GM03348 (cell line): ENCODE measurements around the gene FNDC3A.
"Not testable (repeated sequence)": the region's sequence is repeated elsewhere in the genome, so short reads cannot be mapped to it uniquely, and the experiment has no call there.

Experiments
- DNase-seq: peaks from one replicate; pipeline ENCODE4 v3.0.0; 2012; ENCODE audit warnings: low spot score

FNDC3A gene

DNA sequence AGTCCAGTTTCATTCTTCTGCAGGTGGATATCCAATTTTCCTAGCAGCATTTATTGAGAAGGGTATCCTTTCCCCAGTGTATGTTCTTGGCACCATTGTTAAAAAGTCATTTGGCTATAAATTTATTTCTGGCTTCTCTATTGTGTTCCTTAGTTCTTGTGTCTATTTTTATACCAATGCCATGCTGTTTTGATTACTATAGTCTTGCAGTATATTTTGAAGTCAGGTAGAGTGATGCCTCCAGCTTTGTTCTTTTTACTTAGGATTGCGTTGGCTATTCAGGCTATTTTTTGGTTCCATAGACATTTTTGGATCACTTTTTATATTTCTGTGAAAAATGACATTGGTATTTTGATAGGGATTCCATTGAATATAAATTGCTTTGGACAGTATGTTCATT is 172.7 kb downstream of the FNDC3A start:
- DNase-seq: no peak

DNA sequence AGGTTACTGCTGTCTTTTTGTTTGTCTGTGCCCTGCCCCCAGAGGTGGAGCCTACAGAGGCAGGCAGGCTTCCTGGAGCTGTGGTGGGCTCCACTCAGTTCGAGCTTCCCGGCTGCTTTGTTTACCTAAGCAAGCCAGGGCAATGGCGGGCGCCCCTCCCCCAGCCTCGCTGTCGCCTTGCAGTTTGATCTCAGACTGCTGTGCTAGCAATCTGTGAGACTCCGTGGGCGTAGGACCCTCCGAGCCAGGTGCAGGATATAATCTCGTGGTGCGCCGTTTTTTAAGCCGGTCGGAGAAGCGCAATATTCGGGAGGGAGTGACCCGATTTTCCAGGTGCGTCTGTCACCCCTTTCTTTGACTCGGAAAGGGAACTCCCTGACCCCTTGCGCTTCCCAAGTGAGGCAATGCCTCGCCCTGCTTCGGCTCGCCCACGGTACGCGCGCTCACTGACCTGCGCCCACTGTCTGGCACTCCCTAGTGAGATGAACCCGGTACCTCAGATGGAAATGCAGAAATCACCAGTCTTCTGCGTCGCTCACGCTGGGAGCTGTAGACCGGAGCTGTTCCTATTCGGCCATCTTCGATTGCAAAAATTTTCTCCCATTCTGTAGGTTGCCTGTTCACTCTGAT is 182.4 kb downstream of the FNDC3A start:
- not testable (repeated sequence) for DNase-seq

DNA sequence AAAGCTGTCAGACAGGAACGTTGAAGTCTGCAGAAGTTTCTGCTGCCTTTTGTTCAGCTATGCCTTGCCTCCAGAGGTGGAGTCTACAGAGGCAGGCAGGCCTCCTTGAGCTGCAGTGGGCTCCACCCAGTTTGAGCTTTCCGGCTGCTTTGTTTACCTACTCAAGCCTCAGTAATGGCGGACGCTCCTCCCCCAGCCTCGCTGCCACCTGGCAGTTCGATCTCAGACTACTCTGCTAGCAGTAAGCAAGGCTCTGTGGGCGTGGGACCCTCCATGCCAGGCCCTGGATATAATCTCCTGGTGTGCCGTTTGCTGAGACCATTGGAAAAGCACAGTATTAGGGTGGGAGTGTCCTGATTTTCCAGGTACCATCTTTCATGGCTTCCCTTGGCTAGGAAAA is 187.4 kb downstream of the FNDC3A start:
- DNase-seq: not testable (repeated sequence)

DNA sequence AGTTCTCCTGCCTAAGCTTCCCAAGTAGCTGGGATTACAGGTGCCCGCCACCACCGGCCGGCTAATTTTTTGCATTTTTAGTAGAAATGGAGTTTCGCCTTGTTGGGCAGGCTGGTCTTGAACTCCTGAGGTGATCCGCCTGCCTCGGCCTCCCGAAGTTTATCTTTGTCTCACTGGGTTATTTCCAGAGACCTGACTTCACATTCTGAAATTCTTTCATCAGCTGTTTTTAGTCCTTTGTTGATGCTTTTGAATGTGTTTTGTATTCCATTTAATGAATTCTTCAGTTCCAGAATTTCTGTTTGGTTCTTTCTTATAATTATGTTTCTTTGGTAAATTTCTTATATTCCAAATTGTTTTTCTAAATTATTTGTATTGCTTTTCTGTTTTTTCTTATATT is 189.0 kb downstream of the FNDC3A start:
- no peak for DNase-seq

DNA sequence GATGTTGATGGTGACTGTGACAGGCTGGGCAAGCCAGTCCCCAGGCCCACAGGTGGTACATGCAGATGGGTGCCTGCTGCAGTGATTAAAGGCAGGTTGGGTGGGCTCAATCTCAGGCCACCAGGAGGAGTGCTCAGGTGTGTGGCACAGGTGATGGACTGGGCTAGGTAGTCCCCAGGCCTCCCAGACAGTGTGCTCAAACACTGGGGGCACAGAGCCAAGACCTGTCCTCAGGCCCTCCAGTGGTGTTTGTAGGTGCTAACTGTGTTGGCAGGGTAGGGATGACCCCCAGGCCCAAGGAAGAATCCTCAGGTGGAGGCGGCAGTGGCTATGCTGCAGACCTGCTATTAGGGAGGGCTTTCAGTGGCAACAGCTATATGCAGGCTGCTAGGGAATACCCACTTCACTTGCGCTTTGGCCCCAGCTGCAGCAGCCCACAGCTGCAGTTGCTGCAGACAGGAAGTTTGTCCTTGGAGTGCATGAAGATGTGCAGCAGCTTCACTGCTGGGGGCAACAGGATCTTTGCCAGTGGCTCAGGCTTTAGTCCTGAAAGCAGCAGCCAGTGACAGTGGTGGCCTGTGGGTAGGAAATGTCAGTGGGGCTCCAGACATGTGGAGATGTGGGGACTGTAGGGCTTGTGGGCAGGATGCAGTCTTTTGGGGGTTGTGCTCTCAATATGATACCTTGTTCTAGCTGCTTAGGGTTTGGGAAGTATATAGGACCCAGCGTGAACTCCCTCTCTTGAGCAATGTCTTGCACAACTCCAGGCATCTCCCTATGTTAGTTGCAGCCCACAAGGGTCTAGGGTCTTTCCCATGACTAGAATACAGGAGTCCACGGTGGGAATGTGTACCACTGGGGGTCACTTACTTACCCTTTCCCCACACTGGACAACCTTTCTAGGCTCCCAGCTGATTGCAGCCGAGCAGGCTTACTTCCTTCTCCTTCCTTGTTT is 190.4 kb downstream of the FNDC3A start:
- DNase-seq: no peak

DNA sequence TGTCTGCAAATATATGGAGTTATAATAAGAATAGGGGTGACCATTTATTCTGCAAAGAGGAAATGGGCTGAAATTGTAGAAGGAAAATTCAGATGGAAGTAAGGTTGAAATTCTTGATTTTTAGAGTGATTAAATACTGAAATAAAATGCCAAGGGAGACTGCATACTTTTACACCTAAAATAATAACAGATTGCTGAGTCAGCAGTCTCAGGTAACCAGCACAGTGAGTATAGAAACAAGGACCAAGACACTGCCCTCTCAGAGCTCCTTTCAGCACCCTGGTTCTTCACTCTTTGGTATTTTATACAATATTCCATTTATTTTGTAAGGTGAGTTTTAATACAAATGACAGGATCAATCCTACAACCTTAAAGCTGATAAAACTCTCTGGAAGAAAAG is 195.6 kb downstream of the FNDC3A start:
- DNase-seq: no peak

DNA sequence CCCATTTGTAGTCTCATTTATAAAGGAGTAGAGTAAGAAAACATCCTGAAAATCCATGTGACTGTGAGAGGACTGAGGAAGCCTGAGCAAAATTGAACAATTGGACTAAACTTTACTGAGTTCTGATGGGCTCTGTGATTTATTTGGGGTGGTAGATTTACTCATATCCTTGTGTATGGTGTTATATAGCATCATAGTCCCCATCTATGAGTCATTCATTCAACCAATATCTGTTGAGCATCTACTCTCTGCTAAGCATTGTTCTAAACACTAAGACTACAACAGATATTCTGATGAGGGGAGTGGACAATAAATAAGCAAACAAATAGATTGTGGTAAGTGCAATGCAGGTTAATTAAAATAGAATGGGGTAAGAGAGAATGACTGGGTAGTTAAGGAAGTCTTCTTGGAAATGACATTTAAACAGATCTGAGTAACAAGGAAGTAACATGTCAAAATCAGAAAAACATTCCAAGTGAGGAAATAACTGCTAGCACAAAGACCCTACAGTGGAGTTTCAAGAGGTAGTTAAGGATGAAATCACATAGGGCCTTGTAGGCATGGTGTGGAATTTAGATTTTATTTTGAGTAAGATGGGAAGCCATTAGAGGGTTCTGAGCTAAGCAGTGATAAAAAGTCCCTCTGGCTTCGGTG is 208.1 kb downstream of the FNDC3A start:
- DNase-seq: no peak

DNA sequence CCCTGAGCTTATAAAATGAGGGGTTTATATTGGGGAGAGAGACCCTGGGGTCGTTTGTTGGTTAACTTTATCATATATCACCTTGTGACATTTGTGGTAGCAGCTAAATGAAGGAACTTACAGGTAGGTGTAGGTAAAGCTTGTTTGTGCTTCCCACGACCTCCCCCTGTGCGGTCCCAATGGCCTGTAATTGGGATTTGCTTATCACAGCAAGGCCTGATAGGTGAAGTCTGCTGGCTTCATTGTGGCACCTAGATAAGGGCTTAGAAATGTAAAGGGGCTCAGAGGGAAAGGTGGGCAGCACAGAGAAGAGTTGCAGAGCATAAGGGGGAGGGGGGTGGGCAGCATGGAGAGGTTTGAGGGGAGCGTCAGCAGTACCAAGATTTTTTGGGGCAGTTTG is 208.9 kb downstream of the FNDC3A start:
- DNase-seq: no peak

DNA sequence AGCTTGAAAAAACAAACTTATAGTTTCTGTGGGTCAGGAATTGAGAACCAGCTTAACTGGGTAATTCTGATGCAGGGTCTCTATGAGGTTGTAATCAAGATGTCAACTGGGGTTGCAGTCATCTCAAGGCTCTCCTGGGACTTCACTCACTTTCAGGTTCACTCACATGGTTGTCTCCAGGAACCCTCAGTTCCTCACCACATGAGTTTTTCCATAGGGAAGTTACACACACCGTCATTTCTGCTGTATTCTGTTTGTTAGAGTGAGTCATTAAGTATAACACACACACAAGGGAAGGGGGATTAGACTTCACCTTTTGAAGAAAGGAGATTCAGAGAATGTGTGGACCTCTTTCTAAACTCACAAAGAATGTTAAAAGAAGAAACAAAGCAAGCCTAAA is 209.6 kb downstream of the FNDC3A start:
- DNase-seq: no peak

DNA sequence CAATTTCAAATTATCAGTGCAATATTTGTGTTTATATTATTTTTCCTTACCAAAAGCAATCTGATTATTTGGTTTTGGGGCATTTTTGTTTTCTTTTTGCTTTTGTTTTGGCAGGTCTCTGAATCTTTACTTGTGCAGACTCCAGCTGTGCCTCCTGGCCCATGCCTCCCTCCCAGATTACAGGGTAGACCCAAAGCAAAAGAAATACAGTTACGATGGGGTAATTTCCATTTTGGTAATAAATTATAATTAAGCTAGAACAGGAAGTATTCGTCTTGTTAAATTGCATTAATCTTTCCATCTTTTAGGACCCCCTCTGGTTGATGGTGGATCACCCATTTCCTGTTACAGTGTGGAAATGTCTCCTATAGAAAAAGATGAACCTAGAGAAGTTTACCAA is 215.2 kb downstream of the FNDC3A start:
- no peak for DNase-seq

DNA sequence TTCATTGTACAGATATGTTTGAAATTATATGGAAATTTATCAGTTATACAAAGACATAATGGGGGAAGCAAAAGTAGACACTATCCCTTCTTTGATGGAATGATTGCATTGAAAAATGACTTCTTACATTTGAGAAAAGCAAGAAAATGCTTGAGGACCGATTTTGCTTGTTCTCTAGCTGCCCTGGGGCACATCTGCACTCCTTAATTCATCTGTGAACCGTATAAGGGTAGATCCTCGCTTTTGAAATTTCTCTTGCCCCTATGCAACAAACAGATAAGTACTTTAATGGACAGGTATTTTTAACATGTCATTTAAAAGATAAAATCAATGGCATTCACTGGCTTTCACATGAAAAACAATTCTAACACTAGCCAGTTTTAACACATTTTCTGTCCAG is 230.9 kb downstream of the FNDC3A start:
- DNase-seq: no peak

DNA sequence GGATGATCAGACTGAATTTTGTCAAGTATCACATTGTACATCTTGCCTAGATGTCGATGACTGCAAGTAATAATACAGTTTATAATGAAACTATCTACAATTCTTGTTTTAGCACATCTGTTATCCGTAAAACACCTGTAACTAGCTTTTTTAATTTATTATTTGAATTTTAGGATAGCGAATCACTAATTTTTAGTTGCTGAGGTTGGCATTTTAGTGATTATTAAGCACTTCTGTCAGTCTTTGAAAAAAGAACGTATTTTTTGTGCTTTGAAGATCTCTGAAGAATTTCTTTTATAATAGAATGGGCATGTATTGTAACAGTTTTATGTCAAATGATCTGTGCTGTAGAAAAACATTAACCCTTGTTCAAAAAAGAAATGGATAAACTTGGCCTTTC is 232.9 kb downstream of the FNDC3A start:
- no peak for DNase-seq

DNA sequence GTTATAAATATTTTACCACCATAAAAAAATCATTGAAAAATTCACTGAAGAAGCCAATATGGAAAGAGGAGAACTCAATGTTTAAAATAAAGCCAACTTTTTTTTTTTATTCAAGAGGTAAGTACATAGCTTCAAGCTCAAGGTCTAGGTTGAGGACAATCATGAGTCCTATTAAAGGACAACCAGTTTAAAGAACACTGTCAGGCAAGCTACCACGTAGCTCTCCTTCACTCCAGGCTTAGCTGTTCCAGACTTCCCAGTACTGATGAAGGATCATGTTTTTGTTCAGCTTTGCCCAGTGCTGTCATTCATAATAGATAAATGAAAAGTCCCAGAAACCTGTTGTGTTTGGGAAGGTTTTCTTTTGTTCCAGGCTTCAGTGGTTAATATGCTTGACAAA is 234.4 kb downstream of the FNDC3A start:
- no peak for DNase-seq

DNA sequence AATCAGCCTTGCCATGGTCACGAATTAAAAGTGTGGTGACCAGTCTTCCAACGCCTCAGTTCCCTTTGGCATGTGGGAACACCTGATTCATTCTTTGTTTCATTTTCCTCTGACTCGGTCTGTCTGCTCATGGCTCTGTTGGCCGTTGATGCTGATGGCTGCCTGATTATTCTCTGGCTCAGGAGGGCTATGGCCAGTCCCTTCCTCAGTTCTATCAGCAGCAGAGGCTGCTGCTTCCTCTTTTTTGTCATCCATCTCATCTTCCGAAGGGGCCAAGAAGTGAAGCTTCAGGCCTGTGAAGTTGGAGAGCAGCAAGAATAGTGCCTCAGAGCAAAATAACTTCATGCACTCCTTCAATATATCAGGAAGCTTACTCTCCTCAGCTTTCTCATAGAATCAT is 235.0 kb downstream of the FNDC3A start:
- DNase-seq: no peak

DNA sequence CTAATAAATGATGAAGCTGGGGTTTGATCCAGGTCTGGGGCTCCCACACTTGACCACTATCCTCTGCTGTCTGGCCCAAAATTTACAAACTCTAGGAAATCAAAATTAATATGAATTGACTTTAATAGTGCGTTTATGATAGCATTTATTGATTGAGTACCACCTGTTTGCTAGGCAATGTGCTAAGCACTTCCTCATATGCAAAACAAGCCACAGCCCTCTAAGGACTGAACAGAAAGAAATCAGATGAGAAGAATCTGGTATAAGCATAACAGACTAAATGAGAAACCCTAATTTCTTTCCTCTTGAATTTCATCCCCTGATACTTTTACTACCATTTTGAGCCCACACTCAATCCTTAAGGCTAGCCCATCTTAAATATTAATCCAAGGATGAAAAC is 237.8 kb downstream of the FNDC3A start:
- no peak for DNase-seq

DNA sequence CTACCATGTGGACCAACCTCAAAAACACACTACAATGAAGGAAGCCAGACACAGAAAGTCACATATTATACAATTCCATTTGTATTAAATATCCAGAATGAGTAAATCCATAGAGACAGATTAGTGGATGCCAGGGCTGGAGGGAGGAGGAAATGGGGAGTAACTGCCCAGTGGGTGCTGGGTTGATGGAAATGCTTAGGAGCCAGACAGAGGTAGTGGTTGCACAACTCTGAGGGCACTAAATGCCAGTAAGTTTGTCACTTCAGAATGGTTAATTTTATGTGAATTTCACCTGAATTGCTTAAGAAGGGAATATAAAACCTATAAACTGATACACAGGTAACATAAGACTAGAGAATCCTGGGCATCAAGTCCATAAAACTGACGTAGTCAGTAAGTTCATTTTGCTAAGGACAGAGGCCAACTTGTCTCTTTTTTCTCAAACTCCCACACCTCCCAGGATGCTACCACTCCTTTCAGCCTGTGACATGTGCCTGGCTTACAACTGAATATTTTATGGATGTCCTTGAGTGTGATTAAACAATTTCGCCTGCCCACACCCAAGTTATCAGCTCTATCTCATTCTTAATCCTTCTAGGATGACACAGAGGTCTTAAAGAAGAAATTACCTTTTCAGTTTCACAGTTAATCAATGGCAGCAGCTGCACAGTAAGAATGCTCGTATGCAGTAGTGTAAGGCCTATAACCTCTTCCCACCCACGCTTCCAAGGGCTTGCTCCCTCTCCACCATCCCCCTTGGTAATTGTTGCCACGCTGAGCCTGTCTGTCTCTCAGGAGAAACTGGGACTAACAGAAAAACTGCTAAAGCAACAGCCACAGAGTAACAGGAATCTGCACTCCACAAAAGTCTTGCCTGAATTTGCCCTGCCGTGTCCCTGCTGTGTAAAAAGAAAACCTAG is 238.5 kb downstream of the FNDC3A start:
- no peak for DNase-seq

DNA sequence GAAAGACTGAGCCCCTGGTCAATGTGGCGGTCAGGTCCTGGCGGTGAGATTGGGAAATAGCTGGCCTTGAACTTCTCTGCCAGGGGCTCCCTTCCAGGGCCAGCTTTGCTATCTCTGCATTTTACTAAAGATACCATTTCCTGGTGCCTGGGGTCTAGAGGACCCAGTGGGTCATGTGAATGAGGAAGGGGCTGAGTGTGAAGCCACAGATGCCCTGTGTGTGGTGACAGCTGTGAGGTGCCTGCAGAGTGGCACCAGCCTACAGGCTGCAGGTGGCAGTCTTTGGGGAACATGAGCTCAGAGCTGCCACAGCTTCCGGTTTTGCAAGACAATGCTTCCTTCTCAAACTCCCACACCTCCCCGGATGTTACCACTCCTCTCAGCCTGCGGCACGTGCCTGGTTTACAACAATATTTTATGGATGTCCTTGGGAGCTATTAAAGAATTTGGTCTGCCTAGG is 239.2 kb downstream of the FNDC3A start:
- no peak for DNase-seq

DNA sequence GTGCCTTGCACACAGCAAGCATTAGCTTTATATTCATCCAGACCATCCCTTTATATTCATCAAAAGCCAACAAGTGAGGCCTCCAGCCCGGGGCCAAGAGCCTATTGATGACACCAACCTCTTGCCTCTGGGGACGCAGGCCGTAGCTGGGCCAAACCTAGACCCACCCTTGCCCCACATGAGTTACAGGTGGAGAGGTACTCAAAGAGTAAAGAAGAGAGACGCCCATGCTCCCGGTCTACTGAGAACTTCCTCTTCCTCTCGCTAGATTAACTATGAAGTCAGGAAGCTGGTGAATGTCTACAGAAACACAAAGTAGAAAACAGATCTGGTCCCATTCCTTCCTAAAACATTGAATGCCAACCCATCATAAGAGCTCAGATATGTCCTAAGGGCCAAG is 240.6 kb downstream of the FNDC3A start:
- DNase-seq: no peak

DNA sequence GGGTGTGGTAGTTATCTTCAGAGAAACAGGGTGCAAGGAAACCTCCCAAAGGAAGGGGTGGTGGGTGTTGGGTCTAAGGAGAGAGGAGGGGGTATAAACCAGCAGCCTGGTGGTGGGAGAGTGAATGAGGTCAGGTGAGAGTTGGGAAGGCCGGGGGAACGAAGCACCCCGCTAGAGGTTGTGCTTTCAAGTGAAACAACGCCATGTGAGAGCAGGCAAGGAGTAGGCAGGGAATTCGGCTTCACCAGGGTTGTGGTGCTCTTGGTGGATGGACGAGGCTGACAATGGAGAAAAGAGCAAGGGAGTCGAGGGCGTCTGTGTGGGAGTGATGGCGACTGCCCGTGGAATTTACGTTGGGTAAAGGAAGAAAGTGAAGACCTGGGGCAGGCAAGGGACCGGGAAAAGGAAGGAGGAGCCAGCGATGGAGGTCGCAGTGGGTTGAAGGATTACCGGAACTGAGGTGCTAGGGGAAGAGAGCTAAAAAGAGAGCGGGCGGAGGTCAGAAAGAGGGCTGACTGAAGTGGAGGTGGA is 242.3 kb downstream of the FNDC3A start:
- no peak for DNase-seq

DNA sequence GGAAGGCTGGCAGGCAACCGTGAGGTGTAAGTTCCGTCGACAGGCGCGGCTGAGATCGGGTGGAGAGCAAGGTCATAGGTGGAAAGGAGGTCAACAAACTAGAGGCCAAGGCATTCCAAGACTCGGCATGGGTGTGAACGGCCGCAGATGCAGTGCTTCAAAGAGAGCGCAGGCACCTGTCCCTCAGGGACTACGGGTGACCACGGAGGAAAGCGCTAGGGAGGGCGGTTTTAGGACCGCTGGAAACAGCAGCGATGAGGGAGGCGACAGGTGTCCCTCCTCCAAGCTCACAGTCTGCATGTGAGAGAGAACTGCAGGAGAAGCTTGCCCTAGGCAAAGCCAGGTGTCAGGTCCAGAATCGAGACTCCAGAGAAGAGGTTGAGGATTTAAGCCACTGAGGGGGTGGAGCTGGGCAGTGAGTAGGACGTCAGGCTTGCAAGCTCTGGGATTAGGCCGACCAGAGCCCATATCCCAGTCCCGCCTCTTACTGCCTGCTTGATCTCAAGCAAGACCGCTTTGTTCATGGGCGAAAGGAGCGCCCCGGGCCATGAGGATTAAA is 242.9 kb downstream of the FNDC3A start:
- peak; percentile 21 for DNase-seq

DNA sequence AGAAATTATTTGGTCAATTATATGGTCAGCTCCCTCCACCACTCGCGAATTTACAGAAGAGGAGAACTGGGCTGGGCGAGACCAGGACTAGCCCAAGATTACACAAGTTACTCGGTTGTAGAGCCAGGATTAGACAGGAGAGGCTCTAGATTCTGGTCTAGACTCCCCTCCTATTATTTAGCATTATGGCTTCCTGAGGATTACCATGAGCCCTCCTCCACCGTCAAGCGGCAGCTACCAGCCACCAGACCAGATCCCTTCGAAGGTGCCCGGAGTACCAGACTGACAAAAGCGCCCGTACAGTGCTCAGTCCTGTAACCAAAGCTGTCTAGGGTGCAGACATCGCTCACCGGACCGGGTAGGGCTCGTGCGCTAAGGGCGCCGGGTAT is 243.9 kb downstream of the FNDC3A start:
- DNase-seq: peak; percentile 18
